ENCODE measurements around the gene ZNF93. TPM values are rescaled to one million over a fixed set of nuclear protein-coding genes. Genes with fewer than 3 reads are reported as not detected.

The ZNF93 gene
- total and polyA plus RNA-seq, 9 of the 15 experiments (the other 6 are each of a cell fraction or from before 2014, with no cell fraction given) = 11.1 to 26.3 (median 17.1) TPM

DNA sequence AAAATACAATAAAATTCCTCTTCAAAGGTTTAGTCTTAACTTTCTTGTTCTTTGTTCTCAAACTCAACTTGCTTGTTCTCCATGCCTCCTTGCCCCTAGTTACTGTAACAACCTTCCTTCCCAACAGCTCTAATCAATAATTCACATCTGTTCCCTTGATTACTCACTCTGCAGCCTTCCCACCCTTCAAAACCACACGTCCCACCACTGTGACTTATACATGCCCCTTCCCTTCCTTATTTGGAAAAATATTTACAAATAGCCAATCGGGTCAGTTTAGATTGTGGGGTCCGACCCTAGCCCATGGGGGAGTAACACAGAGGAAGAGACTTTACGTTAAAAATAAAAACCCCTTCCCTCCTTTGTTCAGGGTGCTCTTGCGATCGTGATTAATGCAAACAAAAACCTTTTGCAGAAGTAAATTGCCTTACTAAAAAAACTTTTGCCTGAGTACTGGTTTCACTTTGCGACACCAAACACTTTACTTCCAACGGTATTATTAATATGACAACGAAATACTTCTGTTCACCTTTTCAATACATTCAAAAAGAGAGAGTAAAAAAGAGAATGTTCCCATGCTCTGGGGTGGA, 512 bp upstream of the ZNF93 start (continued):
- TF ChIP-seq, protein P1, sequence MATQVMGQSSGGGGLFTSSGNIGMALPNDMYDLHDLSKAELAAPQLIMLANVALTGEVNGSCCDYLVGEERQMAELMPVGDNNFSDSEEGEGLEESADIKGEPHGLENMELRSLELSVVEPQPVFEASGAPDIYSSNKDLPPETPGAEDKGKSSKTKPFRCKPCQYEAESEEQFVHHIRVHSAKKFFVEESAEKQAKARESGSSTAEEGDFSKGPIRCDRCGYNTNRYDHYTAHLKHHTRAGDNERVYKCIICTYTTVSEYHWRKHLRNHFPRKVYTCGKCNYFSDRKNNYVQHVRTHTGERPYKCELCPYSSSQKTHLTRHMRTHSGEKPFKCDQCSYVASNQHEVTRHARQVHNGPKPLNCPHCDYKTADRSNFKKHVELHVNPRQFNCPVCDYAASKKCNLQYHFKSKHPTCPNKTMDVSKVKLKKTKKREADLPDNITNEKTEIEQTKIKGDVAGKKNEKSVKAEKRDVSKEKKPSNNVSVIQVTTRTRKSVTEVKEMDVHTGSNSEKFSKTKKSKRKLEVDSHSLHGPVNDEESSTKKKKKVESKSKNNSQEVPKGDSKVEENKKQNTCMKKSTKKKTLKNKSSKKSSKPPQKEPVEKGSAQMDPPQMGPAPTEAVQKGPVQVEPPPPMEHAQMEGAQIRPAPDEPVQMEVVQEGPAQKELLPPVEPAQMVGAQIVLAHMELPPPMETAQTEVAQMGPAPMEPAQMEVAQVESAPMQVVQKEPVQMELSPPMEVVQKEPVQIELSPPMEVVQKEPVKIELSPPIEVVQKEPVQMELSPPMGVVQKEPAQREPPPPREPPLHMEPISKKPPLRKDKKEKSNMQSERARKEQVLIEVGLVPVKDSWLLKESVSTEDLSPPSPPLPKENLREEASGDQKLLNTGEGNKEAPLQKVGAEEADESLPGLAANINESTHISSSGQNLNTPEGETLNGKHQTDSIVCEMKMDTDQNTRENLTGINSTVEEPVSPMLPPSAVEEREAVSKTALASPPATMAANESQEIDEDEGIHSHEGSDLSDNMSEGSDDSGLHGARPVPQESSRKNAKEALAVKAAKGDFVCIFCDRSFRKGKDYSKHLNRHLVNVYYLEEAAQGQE (IDR thresholded peaks at IDR 0.05; ENCODE audit: borderline replicate concordance) = no peak
- TF ChIP-seq, protein P1 (CRISPR knock-in tag; IDR thresholded peaks at IDR 0.05; ENCODE audit: low read depth) = no peak
- TF ChIP-seq NR1H2 (CRISPR knock-in tag; IDR thresholded peaks at IDR 0.05) (no peak), ARID1B (IDR thresholded peaks at IDR 0.05) (peak; percentile 89), KAT8 (IDR thresholded peaks at IDR 0.05; ENCODE audit: low read depth) (no peak), ZKSCAN1 (IDR thresholded peaks at IDR 0.05; ENCODE audit: low read depth, low read length) (no peak), CHD2 (IDR thresholded peaks at IDR 0.05; ENCODE audit: low read depth, low read length) (no peak), SMAD4 (CRISPR knock-in tag; conservative IDR thresholded peaks at IDR 0.05) (0 out of 2 replicates have a peak, but pooled peaks have one; percentile 6), C11orf30 (IDR thresholded peaks at IDR 0.05; ENCODE audit: low read depth) (no peak), ESRRA (IDR thresholded peaks at IDR 0.05; ENCODE audit: borderline replicate concordance, low read depth) (peak; percentile 38; the same call in 1 of the 2 replicates), SMARCA4 (IDR thresholded peaks at IDR 0.05) (peak; percentile 88), HDAC3 (IDR thresholded peaks at IDR 0.05; ENCODE audit: borderline replicate concordance, partially characterized antibody) (no peak), YY1 (IDR thresholded peaks at IDR 0.05; ENCODE audit: borderline replicate concordance in 1 of 3, control insufficient read depth in 1 of 3, extremely low read depth in 1 of 3, insufficient read depth in 3 of 3, insufficient read length in 1 of 3, insufficient replicate concordance in 2 of 3, low read depth in 1 of 3, low read length in 2 of 3) (no peak), ZNF232 (CRISPR knock-in tag; IDR thresholded peaks at IDR 0.05) (no peak), NONO (IDR thresholded peaks at IDR 0.05; ENCODE audit: low read depth in 2 of 2, low read length in 1 of 2) (no peak), RBM14 (IDR thresholded peaks at IDR 0.05; ENCODE audit: borderline replicate concordance, insufficient read depth, low read depth, low read length) (no peak)
- TF ChIP-seq, protein P2, sequence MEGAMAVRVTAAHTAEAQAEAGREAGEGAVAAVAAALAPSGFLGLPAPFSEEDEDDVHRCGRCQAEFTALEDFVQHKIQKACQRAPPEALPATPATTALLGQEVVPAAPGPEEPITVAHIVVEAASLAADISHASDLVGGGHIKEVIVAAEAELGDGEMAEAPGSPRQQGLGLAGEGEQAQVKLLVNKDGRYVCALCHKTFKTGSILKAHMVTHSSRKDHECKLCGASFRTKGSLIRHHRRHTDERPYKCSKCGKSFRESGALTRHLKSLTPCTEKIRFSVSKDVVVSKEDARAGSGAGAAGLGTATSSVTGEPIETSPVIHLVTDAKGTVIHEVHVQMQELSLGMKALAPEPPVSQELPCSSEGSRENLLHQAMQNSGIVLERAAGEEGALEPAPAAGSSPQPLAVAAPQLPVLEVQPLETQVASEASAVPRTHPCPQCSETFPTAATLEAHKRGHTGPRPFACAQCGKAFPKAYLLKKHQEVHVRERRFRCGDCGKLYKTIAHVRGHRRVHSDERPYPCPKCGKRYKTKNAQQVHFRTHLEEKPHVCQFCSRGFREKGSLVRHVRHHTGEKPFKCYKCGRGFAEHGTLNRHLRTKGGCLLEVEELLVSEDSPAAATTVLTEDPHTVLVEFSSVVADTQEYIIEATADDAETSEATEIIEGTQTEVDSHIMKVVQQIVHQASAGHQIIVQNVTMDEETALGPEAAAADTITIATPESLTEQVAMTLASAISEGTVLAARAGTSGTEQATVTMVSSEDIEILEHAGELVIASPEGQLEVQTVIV (CRISPR knock-in tag; IDR thresholded peaks at IDR 0.05; ENCODE audit: borderline replicate concordance) = no peak

Measured in K562 (cell line).